Measurements from ENCODE around the gene TIGD7. TPM values are rescaled to one million over a fixed set of nuclear protein-coding genes. Genes with fewer than 3 reads are reported as not detected.

Gene TIGD7
- 5.0 and 7.5 TPM in 2 replicates for total RNA-seq

GRCh38 chr16:3305109-3306068 is at the start of gene TIGD7, which contains the start of gene ZNF75A:
TSS of gene TIGD7 (minus strand) at chr16:3305430. CDS start at chr16:3300614, 4,816 bp downstream.
TSS of gene ZNF75A (plus strand) at chr16:3305497. CDS start at chr16:3308429, 2,932 bp downstream.

GRCh38 chr16:3282730-3283542 is 22.3 kb downstream of the TIGD7 start, which contains the start of gene ZNF263:
TSS of gene ZNF263 (plus strand) at chr16:3283491. CDS start at chr16:3283819, 328 bp downstream.

GRCh38 chr16:3256146-3256865 is 48.9 kb downstream of the TIGD7 start, which contains the start of gene MEFV:
TSS of gene MEFV (minus strand) at chr16:3256633. CDS start at chr16:3256587, 46 bp downstream.

Other genes with a start within 250 kb of the TIGD7 start
- 3.4 and 4.4 TPM in 2 replicates for gene IL32, start 239.8 kb downstream of the TIGD7 start, total RNA-seq
- not detected in 2 replicates for gene ZSCAN10, start 206.1 kb downstream of the TIGD7 start, total RNA-seq
- gene ZNF205, start 192.8 kb downstream of the TIGD7 start, total RNA-seq = 12.6 and 13.6 TPM in 2 replicates
- gene ZNF213, start 170.4 kb downstream of the TIGD7 start, total RNA-seq = 3.2 and 5.7 TPM in 2 replicates
- gene OR1F1, start 117.2 kb downstream of the TIGD7 start, total RNA-seq = not detected in 2 replicates
- 6.5 and 8.5 TPM in 2 replicates for gene ZNF200, start 70.3 kb downstream of the TIGD7 start, total RNA-seq
- under 0.01 and 0.13 TPM in 2 replicates for gene MEFV, start 48.8 kb downstream of the TIGD7 start, total RNA-seq
- 35.3 and 37.9 TPM in 2 replicates for gene ZNF263, start 21.9 kb downstream of the TIGD7 start, total RNA-seq
- 20.5 and 25.7 TPM in 2 replicates for gene ZNF75A, start 67 bp upstream of the TIGD7 start, total RNA-seq
- gene OR2C1, start 50.5 kb upstream of the TIGD7 start, total RNA-seq = 0.12 and 0.26 TPM in 2 replicates
- gene ZSCAN32, start 95.6 kb upstream of the TIGD7 start, total RNA-seq = 9.9 and 10.1 TPM in 2 replicates
- gene ZNF174, start 95.8 kb upstream of the TIGD7 start, total RNA-seq = 5.8 and 6.9 TPM in 2 replicates
- gene ZNF597, start 138.1 kb upstream of the TIGD7 start, total RNA-seq = 2.3 and 2.4 TPM in 2 replicates
- gene NAA60, start 138.2 kb upstream of the TIGD7 start, total RNA-seq = 8.9 and 13.9 TPM in 2 replicates
- not detected in 2 replicates for gene C16orf90, start 190.1 kb upstream of the TIGD7 start, total RNA-seq
- 25.5 and 33.8 TPM in 2 replicates for gene CLUAP1, start 195.6 kb upstream of the TIGD7 start, total RNA-seq

Data from aortic smooth muscle cell (primary cell).